Hippocampal formation (tissue), 2 donors: Measurements from ENCODE around the gene SAPCD1.
A peak's percentile ranks its signal among the peaks of the same experiment; 100 is the strongest.

Experiments used
- DNase-seq, 2 donors: peaks; one replicate each; lab custom pipeline; 2025; lab: John Stamatoyannopoulos, UW

Gene SAPCD1

GRCh38 chr6:31729515-31729978 lies 32.9 kb upstream of the SAPCD1 start:
- DNase-seq, result peak; percentile 62 to 79

- DNase-seq, result peak; percentile 25 to 43
These were observed 32.4 kb upstream of the SAPCD1 start for GRCh38 chr6:31729979-31730630.

GRCh38 chr6:31730631-31731086 lies 31.8 kb upstream of the SAPCD1 start:
- DNase-seq, result no peak

GRCh38 chr6:31732029-31732428 lies 30.4 kb upstream of the SAPCD1 start:
- no peak for DNase-seq

GRCh38 chr6:31733734-31734133 lies 28.7 kb upstream of the SAPCD1 start:
- DNase-seq, result no peak

- no peak for DNase-seq
These were observed 28.1 kb upstream of the SAPCD1 start for GRCh38 chr6:31734247-31734820.

- no peak for DNase-seq
These were observed 27.5 kb upstream of the SAPCD1 start for GRCh38 chr6:31734821-31735406.

GRCh38 chr6:31736021-31736767 lies 26.3 kb upstream of the SAPCD1 start, which contains the start of gene CLIC1:
Gene CLIC1 (minus strand): TSS chr6:31736530. CDS start chr6:31736300, 230 bp downstream.
- peak in 1 of 2 donors; percentile 27 for DNase-seq

GRCh38 chr6:31736768-31737314 lies 25.6 kb upstream of the SAPCD1 start:
- no peak for DNase-seq

- DNase-seq, result no peak
These were observed 25.0 kb upstream of the SAPCD1 start for GRCh38 chr6:31737315-31737990.

GRCh38 chr6:31737991-31738979 lies 24.2 kb upstream of the SAPCD1 start:
- peak; percentile 13 to 34 for DNase-seq

GRCh38 chr6:31739639-31740396 lies 22.6 kb upstream of the SAPCD1 start, which contains the start of gene MSH5:
Gene MSH5 (plus strand): TSS chr6:31740005. CDS start chr6:31740467, 462 bp downstream.
- peak; percentile 95 to 97 for DNase-seq

- peak in 1 of 2 donors; percentile 32 for DNase-seq
These were observed 21.8 kb upstream of the SAPCD1 start for GRCh38 chr6:31740397-31741223.

- DNase-seq, result no peak
These were observed 20.6 kb upstream of the SAPCD1 start for GRCh38 chr6:31741815-31742214.

- no peak for DNase-seq
These were observed 19.6 kb upstream of the SAPCD1 start for GRCh38 chr6:31742894-31743293.

GRCh38 chr6:31744422-31744821 lies 18.0 kb upstream of the SAPCD1 start:
- no peak for DNase-seq

GRCh38 chr6:31749301-31750036 lies 13.0 kb upstream of the SAPCD1 start:
- DNase-seq, result no peak
